Measurements from ENCODE around the gene PTPN20. TPM values are rescaled to one million over a fixed set of nuclear protein-coding genes. Genes with fewer than 3 reads are reported as not detected.
A peak's percentile ranks its signal among the peaks of the same experiment; 100 is the strongest.

PTPN20 gene
- total and polyA plus RNA-seq, 11 donors, result 4.0 to 18.1 (median 13.3) TPM

GRCh38 chr10:47029181-47030009 lies 118.2 kb downstream of the PTPN20 start:
- Histone ChIP-seq H3K4me1 (peaks cover 0 to 18% (median 0%) of the 10 kb centered on the region in 12 donors), H3K36me3 (no peaks in the 10 kb centered on the region), H3K27ac (peak overlapping the region in 2 of 12 donors; percentile 22 to 49), H3K27me3 (no peaks in the 10 kb centered on the region), H3K4me3 (no peak overlapping the region), H3K9me3 (no peaks in the 10 kb centered on the region)
- TF ChIP-seq POLR2A (IDR thresholded peaks at IDR 0.05), result no peak
- TF ChIP-seq CTCF (IDR thresholded peaks at IDR 0.05), result no peak
- DNase-seq (peak in 3 of 5 donors; percentile 7 to 21 (median 20)), ATAC-seq (peak in 1 of 4 donors; percentile 21)
- intact Hi-C loops (cut with DNase I), result loop anchor here in 1 of 10 donors (10.0 kb wide), 1 partner anchor 285 kb away; no protein-coding TSS in a partner anchor
- WGBS, 4 donors, result 83 to 87% (median 84%) methylated on average over 12 to 13 of the region's 13 CpGs

DNA sequence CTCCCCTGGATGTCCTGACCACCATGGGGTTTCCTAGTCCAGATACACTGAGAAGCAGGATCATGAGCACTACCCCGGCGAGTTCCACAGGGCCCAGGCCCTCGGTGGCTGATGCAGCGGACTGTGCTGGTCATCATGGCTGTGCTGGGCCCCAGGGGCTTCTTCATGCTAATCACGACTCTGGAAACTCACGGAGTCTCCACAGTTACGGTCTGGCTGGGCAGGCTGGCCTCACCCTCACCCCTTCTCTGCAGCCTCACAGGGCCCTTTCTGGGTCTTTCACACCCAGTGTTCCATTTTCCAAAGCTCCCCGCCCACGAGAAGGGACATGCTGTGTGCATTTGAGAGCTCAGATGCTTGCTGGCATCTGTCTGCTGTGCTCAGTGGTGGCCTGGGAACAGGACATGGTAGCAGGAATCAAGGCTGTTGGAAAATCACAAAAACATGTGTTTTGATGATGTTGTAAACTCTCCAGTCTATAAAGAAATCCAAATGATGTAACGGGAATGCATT lies 119.0 kb downstream of the PTPN20 start:
- DNase-seq (peak in 3 of 5 donors; percentile 14 to 35 (median 32)), ATAC-seq (peak in 3 of 4 donors; percentile 11 to 37 (median 22))
- Histone ChIP-seq H3K4me3 (no peak overlapping the region), H3K27me3 (no peaks in the 10 kb centered on the region), H3K36me3 (no peaks in the 10 kb centered on the region), H3K4me1 (peaks cover 0 to 17% (median 0%) of the 10 kb centered on the region in 12 donors), H3K27ac (peak overlapping the region in 3 of 12 donors; percentile 22 to 54 (median 49)), H3K9me3 (no peaks in the 10 kb centered on the region)
- TF ChIP-seq POLR2A (IDR thresholded peaks at IDR 0.05), result no peak
- no peak for TF ChIP-seq CTCF (IDR thresholded peaks at IDR 0.05)
- WGBS, 4 donors, result 83 to 90% (median 88%) methylated on average over 8 to 10 of the region's 10 CpGs
- intact Hi-C loops (cut with DNase I), result no loop called here

DNA sequence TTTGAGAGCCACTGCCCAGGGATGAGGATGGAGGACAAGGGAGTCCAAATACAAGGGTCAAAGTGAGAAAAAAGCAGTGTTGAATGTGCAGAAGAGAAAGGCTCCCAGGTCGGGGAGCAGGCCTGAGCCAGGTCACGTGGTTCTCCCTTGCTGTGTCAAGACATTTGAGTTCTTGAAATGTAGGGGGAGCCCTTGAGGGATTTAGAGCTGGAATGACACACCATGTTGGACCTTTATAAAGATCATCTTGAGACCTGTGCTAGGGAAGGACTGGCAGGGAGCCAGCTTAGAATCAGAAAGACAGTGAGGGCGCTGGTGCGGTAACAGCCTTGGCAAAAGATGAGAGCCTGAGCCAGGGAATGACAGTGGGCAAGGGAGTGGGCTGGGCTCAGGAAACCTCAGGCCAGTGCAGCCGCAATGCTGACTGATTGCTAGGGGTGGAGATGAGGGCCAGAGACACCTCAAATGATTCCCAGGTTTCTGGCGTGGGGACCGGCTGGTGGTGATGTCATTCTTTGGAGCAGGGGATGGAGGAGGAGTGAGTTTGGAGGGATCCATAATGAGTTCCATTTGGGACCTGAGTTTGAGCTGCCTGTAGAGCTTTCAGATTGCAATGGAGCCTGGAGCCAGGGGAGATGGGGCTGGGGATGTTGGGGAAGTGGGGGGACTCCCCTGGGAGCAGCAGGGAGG lies 120.1 kb downstream of the PTPN20 start:
- DNase-seq (peak in 3 of 5 donors; percentile 19 to 29 (median 26)), ATAC-seq (peak; percentile 11 to 40 (median 20))
- no peaks in the 10 kb centered on the region for H3K36me3 ChIP-seq
- WGBS, 4 donors, result 67 to 81% (median 70%) methylated on average over 7 of the region's 7 CpGs
- TF ChIP-seq POLR2A (IDR thresholded peaks at IDR 0.05) (no peak), CTCF (IDR thresholded peaks at IDR 0.05) (peak in 1 of 12 donors; percentile 6)
- H3K4me1 ChIP-seq, result peaks cover 0 to 9% (median 0%) of the 10 kb centered on the region in 12 donors
- H3K9me3 ChIP-seq, result no peaks in the 10 kb centered on the region
- intact Hi-C loops (cut with DNase I), result no loop called here
- no peak overlapping the region for H3K4me3 ChIP-seq
- H3K27me3 ChIP-seq, result no peaks in the 10 kb centered on the region
- H3K27ac ChIP-seq, result peak overlapping the region in 4 of 12 donors; percentile 11 to 57 (median 36)
